ENCODE results near the gene EP300. TPM values are rescaled to one million over a fixed set of nuclear protein-coding genes. Genes with fewer than 3 reads are reported as not detected.
"Not testable (repeated sequence)": the region's sequence is repeated elsewhere in the genome, so short reads cannot be mapped to it uniquely, and the experiment has no call there.

Gene EP300
- total RNA-seq, 1 donor from 2014 or later: 168 TPM

GRCh38 chr22:41078931-41079330 lies 13.5 kb upstream of the EP300 start:
- DNase-seq (ENCODE audit: low read depth): no peak

GRCh38 chr22:41085842-41086241 lies 6.5 kb upstream of the EP300 start:
- no peak for DNase-seq (ENCODE audit: low read depth)

GRCh38 chr22:41091132-41092022 lies 1.0 kb upstream of the EP300 start:
- peak; percentile 92 for DNase-seq (ENCODE audit: low read depth)

GRCh38 chr22:41092847-41093411 lies 537 bp downstream of the EP300 start:
- no peak for DNase-seq (ENCODE audit: low read depth)

GRCh38 chr22:41094041-41094593 lies 1.7 kb downstream of the EP300 start:
- DNase-seq (ENCODE audit: low read depth): no peak

GRCh38 chr22:41096391-41096790 lies 4.0 kb downstream of the EP300 start:
- no peak for DNase-seq (ENCODE audit: low read depth)

GRCh38 chr22:41096841-41097240 lies 4.4 kb downstream of the EP300 start:
- DNase-seq (ENCODE audit: low read depth): no peak

GRCh38 chr22:41099036-41099435 lies 6.6 kb downstream of the EP300 start:
- DNase-seq (ENCODE audit: low read depth): no peak

GRCh38 chr22:41106122-41106968 lies 14.0 kb downstream of the EP300 start:
- DNase-seq (ENCODE audit: low read depth): peak; percentile 64

- DNase-seq (ENCODE audit: low read depth): not testable (repeated sequence)
These were observed 14.6 kb downstream of the EP300 start for GRCh38 chr22:41106969-41107325.

GRCh38 chr22:41110968-41111367 lies 18.6 kb downstream of the EP300 start:
- DNase-seq (ENCODE audit: low read depth): no peak

GRCh38 chr22:41116342-41116741 lies 23.9 kb downstream of the EP300 start:
- no peak for DNase-seq (ENCODE audit: low read depth)

GRCh38 chr22:41117127-41117965 lies 25.0 kb downstream of the EP300 start:
- DNase-seq (ENCODE audit: low read depth): no peak

GRCh38 chr22:41123151-41123550 lies 30.8 kb downstream of the EP300 start:
- DNase-seq (ENCODE audit: low read depth): peak; percentile 14

GRCh38 chr22:41124086-41124485 lies 31.7 kb downstream of the EP300 start:
- no peak for DNase-seq (ENCODE audit: low read depth)

- DNase-seq (ENCODE audit: low read depth): no peak
These were observed 35.1 kb downstream of the EP300 start for GRCh38 chr22:41127451-41127850.

GRCh38 chr22:41128606-41129005 lies 36.2 kb downstream of the EP300 start:
- no peak for DNase-seq (ENCODE audit: low read depth)

- DNase-seq (ENCODE audit: low read depth): no peak
These were observed 40.2 kb downstream of the EP300 start for GRCh38 chr22:41132550-41132949.

- DNase-seq (ENCODE audit: low read depth): no peak
These were observed 48.1 kb downstream of the EP300 start for GRCh38 chr22:41140365-41140957.

GRCh38 chr22:41145921-41146320 lies 53.5 kb downstream of the EP300 start:
- DNase-seq (ENCODE audit: low read depth): peak; percentile 51

- DNase-seq (ENCODE audit: low read depth): no peak
These were observed 54.2 kb downstream of the EP300 start for GRCh38 chr22:41146573-41146972.
